Kidney (tissue), 14 donors: Measurements from ENCODE around the gene CALN1. TPM values are rescaled to one million over a fixed set of nuclear protein-coding genes. Genes with fewer than 3 reads are reported as not detected.

Experiments
- DNase-seq, 5 donors: peaks; one replicate each; pipeline ENCODE4 v3.0.0-alpha.2; 2013 to 2020
- FAIRE-seq: peaks from 2 replicates; lab custom pipeline; 2012; peaks lifted over from hg19 to GRCh38; lab: Jason Lieb, UNC
- H3K27ac ChIP-seq, 2 donors: one replicate each; pipeline ENCODE4 v1.7.0; 2013; ENCODE audit warnings: low read depth in 2 of 2, low read length in 2 of 2, inconsistent platforms in 1 of 2
- H3K27me3 ChIP-seq: one replicate; pipeline ENCODE4 v1.7.1; 2013; ENCODE audit warnings: low read length, inconsistent platforms; ENCODE audit not compliant: control insufficient read depth, insufficient read depth
- H3K36me3 ChIP-seq, 3 donors: one replicate each; pipeline versions ENCODE4 v1.7.0 to v1.7.1; 2013; ENCODE audit warnings: low read length in 3 of 3, control low read depth in 1 of 3, inconsistent platforms in 1 of 3; ENCODE audit not compliant: insufficient read depth in 3 of 3, control insufficient read depth in 2 of 3
- H3K4me1 ChIP-seq, 3 donors: one replicate each; pipeline versions ENCODE4 v1.7.0 to v1.7.1; 2013; ENCODE audit warnings: low read length in 3 of 3, inconsistent platforms in 1 of 3, low read depth in 1 of 3; ENCODE audit not compliant: control insufficient read depth in 2 of 3, insufficient read depth in 2 of 3
- H3K4me3 ChIP-seq, 3 donors: one replicate each; pipeline versions ENCODE4 v1.7.0 to v1.8.1; 2013; ENCODE audit warnings: low read length in 3 of 3, control low read depth in 1 of 3, inconsistent platforms in 1 of 3
- H3K9ac ChIP-seq, 3 donors: one replicate each; pipeline versions ENCODE4 v1.7.0 to v1.7.1; 2013; ENCODE audit warnings: low read length in 3 of 3, control low read depth in 1 of 3, inconsistent platforms in 1 of 3
- H3K9me3 ChIP-seq, 3 donors: one replicate each; pipeline versions ENCODE4 v1.7.0 to v1.7.1; 2013; ENCODE audit warnings: low read length in 3 of 3, control low read depth in 1 of 3, inconsistent platforms in 1 of 3; ENCODE audit not compliant: control insufficient read depth in 2 of 3, insufficient read depth in 1 of 3
- CTCF ChIP-seq: IDR thresholded peaks from 3 replicates; pipeline ENCODE4 v1.5.1; 2012; ENCODE audit warnings: mild to moderate bottlenecking, moderate library complexity, borderline replicate concordance; ENCODE audit not compliant: insufficient read depth; ENCODE audit errors: extremely low read depth
- intact Hi-C: fragments of 100-400 bp; cut with DNase I; formaldehyde crosslinking; loops from one replicate; pipeline ENCODE4 v1.11.1; 2022
- polyA plus RNA-seq: library from polyadenylated mRNA; stranded (reverse); fragments of 350-450 nt; fragmentation: Illumina TruSeq; extraction: RNeasy Lipid Tissue Mini Kit (QIAGEN cat#74804); gene quantifications from one replicate; pipeline ENCODE4 v1.2.3, GENCODE V29; 2014; ENCODE audit warnings: low read depth, low replicate concordance; ENCODE audit not compliant: insufficient read depth
- total RNA-seq: library from RNA; stranded (reverse); fragmentation: NEBNext Ultra II Directional; extraction: Animal tissue kit (Norgen Biotek cat#: 25700); gene quantifications from one replicate; pipeline ENCODE4 v1.2.1, GENCODE V29; 2021
- donor health status: control.
- donor health status: control.
- donor health status: control.
- donor health status: control.
- donor health status: control.
- donor health status: DM: yes; HTN: yes; CAD: no.
- donor health status: Normal renal cell carcinoma (clear cell type).

Gene CALN1
- total and polyA plus RNA-seq, 2 donors from 2014 or later, result not detected

GRCh38 chr7:71735961-71736556 lies 676.1 kb downstream of the CALN1 start:
- Histone ChIP-seq H3K9me3 (no peaks in the 10 kb centered on the region), H3K36me3 (no peaks in the 10 kb centered on the region), H3K27me3 (no peaks in the 10 kb centered on the region), H3K4me1 (no peaks in the 10 kb centered on the region), H3K4me3 (no peak overlapping the region), H3K9ac (no peak overlapping the region), H3K27ac (no peak overlapping the region)
- no peak for FAIRE-seq
- intact Hi-C loops, result no loop called here
- TF ChIP-seq CTCF, result peak; percentile 89
- peak in 4 of 5 donors; percentile 83 to 90 (median 86) for DNase-seq

- Histone ChIP-seq H3K27me3 (no peaks in the 10 kb centered on the region), H3K4me3 (no peak overlapping the region), H3K27ac (no peak overlapping the region), H3K36me3 (no peaks in the 10 kb centered on the region), H3K4me1 (no peaks in the 10 kb centered on the region), H3K9me3 (no peaks in the 10 kb centered on the region), H3K9ac (no peak overlapping the region)
- FAIRE-seq (no peak), DNase-seq (peak; percentile 91 to 94 (median 93))
- intact Hi-C loops, result loop anchor here (5.0 kb wide), 1 partner anchor 876 kb away; no protein-coding TSS in a partner anchor
- peak; percentile 92 for TF ChIP-seq CTCF
These were observed 678.8 kb downstream of the CALN1 start for GRCh38 chr7:71733107-71733870.

GRCh38 chr7:71731740-71732139 lies 680.4 kb downstream of the CALN1 start:
- DNase-seq, result no peak
- no peak overlapping the region for H3K4me3 ChIP-seq
- H3K4me1 ChIP-seq, result no peaks in the 10 kb centered on the region
- H3K27me3 ChIP-seq, result no peaks in the 10 kb centered on the region
- no peaks in the 10 kb centered on the region for H3K36me3 ChIP-seq
- FAIRE-seq, result no peak
- H3K27ac ChIP-seq, result no peak overlapping the region
- intact Hi-C loops, result loop anchor here (5.0 kb wide), 1 partner anchor 874 kb away; no protein-coding TSS in a partner anchor
- H3K9ac ChIP-seq, result no peak overlapping the region
- TF ChIP-seq CTCF, result no peak
- H3K9me3 ChIP-seq, result no peaks in the 10 kb centered on the region
